Stimulated activated CD8-positive, alpha-beta memory T cell treated with anti-CD3 and anti-CD28 coated beads, Interleukin-15, amount 100 ng/mL, for 24 hours (primary cell): ENCODE results near the gene MED10.

ENCODE experiments used
- DNase-seq: peaks from one replicate; pipeline ENCODE4 v3.0.0-alpha.2; 2020; ENCODE audit warnings: low read depth

MED10 gene, protein sequence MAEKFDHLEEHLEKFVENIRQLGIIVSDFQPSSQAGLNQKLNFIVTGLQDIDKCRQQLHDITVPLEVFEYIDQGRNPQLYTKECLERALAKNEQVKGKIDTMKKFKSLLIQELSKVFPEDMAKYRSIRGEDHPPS

DNA sequence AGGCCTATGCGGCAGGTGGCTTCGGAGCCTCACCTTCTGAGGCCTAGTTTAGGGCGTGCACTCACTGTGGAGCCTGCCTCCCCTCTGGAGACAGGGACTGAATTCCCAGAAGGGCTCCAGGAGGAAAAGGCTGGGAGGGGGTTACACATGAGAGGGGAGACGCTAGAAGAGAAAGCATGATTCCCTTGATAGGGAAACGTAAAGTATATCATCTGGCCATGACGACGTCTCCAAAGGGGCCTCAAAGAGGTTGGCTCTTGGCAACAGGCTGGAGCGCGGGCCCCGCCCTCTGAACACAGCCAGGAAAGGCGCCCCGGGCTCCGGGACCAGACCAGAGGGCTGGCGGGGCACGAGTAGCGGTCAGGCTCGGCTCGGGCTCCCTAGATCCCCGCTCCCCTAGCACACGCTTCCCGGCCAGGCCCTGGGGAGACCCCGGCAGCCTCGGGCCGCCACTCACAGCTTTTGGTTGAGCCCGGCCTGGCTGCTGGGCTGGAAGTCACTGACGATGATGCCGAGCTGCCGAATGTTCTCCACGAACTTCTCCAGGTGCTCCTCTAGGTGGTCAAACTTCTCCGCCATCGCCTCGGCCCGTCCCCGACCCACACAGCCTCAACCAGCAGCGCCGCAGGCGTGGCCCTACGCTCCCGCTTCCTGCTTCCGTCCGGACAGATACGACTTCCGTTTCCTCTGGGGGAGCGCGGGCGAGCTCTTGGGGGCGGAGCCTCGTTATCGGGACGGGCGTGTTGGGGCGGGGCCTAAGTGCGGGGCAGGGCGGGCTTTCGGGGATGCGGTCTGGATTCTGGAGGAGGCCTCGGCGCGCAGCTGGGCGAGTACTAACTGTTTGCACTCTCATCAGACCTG is at the start of gene MED10:
TSS of gene MED10 (minus strand) at position 643 of the 861 bp plus-strand sequence. CDS start at position 579, 64 bp downstream.
- DNase-seq = peak; percentile 85

DNA sequence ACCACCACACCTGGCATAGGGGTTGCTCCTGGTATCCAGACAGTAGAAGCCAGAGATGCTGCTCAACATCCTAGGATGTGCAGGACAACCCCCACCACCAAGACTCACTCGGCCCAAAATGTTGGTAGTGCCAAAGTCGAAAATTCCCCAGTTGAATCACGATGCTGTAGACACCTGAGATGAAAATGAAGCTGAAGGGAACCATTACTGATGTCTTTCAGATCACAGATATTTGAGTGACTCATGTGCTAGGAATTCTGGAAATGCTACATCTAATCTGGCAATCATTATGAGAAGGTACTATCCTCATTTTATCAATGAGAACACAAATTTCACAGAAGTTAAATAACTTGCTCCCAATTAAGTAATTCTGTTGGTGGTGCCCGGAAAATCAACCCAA is 49.3 kb upstream of the MED10 start:
- DNase-seq = no peak

DNA sequence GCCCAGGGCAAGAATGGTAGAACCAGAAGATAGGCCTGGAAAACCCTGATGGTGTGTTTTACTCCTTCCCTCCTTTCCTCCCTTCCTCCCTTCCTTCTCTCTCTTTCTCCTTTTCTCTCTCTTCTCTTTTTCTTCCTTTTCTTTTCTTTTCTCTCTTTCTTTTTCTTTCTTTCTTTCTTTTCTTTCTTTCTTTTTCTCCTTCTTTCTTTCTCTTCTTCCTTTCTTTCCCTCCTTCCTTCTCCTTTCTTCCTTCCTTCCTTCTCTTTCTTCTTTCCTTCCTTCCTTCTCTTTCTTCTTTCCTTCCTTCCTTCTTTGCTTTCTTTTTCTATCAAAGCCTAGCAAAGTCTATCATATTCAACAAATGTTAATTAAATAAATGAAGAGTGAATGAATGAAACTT is 46.4 kb upstream of the MED10 start:
- no peak for DNase-seq

DNA sequence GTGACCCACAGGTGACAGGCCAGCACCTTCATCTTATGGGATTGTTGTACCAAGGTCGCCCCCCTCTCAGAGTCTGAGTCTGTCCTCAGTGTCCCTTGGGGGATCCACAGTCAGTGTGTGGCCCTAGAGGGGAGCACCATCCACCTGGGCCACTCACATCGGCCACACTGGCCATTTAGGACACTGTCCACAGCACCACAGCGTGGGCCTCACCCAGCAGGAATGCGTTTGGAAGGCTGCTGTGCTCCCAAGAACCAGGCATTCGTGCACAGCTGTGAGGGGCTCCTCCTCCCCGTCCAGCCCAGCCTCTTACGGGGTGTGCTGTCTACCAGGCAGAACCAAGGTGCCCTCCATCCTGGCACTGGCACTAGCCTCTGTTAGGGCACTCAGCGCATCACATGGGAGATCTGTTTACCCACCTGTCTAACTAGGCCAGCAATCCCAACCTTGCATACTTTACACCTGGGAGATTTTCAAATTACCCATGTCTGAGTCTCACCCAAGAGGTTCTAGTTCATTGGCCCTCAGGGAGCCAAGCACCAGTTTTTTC is 45.8 kb upstream of the MED10 start:
- DNase-seq = no peak

DNA sequence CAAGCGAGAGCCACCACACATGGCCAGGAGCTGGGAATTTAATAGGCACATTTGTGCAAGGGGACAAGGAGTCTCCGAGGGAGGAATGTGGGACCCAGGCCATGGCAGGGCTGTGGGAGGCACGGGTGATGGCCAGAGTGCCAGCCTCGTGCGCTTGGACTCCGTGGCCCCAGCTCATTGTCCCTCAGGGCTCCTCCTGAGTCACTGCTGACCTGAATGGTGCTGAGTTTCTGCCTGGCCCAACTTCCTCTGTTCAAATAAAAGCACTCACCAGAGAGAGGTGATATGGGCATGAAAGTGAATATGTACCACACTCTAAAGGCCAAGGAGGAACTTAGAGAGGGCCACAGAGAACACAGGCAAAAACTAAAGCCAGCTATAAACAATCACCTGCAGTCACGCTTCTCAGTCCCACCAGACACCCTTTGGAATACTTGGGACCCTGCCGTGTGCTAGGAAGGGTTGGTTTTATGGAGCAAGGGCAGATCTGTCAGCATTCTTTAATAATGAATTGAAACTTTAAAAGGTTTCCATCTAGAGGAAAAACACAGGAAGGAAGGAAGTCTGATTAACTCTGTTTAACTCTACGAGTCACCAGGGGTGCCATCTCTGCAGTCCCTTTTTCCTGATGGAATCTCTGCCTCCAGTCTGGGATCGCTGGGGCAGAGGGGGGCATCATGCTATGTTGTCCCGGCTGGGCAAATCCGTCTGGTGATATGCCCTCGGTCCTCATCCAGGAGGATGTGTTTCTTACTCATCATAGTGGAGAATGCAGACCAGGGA is 45.2 kb upstream of the MED10 start:
- no peak for DNase-seq

DNA sequence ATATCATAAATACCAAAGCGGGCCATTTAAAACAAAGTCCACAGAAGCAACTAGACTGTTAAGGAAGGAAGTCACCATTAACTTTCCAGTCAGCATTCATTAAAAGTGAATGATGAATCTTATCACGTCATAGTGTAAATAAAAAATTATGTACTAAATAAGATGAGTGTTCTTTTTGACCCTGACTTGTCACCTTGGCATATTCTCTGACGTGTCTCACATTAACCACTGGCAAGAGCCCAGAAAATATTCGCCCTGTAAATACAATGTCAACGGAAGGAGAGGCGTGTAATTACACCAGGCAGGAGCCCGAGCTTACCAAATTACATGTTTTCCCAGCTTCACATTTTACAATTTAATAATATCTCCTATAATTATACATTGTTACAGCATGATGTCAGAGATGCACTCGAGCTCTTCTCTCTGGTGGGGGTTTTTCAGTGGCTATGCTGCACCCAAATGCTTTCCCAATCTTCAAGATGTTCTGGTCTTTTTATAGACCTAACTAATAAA is 41.0 kb upstream of the MED10 start:
- DNase-seq = no peak

DNA sequence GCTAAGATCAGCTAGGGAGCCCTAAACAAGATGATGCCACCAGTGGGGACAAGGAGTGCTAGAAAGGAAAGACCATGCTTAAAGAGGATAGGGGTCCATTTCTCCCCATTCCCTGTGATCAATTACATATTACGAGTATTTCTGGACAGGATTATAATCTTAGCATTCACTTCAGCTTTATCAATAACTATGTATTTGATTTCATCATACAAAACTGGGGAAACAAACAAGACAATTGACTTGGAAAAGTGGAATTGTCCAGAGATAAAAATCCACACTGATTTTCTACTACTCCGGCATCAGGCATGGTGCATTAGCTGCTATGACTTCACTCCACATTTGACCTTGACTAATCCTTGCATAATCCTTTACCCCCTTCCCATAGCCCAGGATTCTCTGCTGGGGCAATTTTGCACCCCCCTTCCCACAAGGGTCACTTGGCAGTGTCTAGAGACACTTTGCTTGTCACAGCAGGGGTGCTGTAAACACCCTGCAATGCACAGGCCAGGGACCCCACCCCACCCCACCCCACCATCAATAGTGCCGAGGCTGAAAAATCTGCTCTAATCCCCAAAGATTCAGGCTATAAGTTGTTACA is 40.4 kb upstream of the MED10 start:
- DNase-seq = no peak

DNA sequence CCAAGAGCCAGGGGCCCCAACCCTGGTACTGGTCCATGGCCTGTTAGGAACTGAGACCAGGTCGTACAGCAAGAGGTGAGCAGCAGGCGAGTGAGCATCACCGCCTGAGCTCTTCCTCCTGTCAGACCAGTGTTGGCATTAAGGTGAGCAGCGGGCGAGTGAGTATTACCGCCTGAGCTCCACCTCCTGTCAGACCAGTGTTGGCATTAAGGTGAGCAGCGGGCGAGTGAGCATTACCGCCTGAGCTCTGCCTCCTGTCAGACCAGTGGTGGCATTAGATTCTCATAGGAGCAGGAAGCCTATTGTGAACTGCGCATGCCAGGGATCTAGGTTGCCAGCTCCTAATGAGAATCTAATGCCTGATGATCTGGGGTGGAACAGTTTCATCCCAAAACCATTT is 39.3 kb upstream of the MED10 start:
- DNase-seq = no peak

DNA sequence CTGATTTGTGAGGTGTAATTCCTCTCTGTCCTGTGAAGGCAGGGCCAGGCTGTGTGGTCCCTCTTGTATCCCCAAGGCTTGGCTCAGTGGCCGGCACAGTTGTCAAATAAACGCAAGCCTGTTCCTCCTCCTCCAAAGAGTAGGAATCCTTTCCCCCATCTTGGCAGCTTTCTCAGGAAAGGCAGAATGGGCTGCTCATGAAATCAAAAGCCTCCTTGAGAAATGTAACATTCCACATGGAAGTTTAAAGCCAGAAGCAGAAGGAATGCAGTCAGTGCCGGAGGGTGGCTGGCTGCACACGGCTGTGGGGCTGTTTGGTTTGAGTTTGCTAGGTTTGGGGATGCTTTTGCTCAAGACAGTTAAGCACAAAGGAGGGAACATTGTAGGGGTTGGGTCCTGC is 34.5 kb upstream of the MED10 start:
- no peak for DNase-seq

DNA sequence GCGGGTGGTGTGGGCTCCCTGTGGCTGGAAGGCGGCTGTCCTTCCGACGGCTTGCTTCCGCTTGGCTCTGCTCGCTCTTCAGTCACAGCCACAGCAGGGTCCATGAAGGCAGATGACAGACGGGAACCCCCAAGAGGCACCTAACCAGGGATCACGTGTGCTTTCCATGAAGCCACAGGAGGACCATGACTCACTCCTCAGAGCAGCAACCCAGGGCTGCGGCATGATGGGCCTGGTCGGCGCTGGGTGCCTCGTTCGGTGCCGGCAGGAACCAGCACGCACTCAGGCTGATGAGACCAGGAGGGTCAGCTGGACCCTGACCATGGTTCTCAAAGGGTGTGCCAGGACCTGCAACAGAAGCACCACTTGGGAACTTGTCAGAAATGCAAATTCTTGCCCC is 32.8 kb upstream of the MED10 start:
- DNase-seq = no peak

DNA sequence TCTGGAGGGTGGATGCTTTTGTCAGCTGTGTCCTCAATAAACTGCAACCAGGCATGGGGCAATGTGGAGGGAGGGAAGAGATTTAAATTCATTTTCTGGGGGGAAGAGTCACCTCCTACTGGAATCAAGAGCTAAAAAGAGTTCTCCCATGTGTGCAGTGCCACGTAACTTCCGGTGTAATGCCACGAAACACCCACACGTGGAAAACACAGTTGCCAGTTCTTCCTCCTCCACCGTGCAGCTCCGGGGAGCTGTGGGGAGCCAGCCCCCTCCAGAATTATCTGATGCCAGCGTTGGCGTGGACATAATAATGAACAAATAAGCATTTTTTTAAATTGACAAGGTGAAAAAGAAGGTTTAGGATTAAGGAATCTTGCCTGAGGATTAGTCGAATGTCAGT is 32.1 kb upstream of the MED10 start:
- no peak for DNase-seq

DNA sequence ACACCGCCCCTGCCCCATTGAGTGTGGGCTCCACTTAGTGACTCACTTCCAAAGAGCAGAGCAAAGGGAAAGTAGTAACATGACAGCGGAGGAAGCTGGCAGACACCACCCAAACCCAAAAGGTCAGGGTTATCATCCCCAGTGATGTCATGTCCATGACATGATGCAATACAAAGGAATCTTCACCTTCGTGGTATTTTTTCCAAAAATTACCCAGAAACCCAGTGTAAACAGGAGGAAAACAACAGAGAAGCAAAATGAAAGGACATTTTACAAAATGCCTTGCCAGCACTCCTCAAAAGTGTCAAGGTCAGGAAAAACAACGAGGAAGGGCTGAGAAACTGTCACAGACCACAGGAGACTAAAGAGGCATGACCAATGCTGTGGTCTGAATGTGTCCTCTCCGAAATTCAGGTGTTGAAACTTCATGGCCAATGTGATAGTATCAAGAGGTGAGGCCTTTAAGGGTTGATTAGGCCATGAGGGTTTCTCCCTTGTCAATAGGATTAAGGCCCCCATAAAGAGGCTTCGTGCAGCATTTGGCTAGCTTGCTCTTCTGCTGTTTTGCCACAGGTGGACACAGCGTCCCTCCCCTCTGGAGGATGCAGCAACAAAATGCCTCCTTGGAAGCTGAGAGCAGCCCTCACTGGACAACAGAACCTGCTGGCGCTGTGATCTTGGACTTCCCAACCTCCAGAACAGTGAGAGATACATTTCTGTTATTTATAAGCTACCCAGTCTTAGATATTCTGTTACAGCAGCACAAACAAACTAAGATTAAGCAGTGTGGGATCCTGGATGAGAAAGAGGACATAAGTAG is 30.5 kb upstream of the MED10 start:
- DNase-seq = no peak

DNA sequence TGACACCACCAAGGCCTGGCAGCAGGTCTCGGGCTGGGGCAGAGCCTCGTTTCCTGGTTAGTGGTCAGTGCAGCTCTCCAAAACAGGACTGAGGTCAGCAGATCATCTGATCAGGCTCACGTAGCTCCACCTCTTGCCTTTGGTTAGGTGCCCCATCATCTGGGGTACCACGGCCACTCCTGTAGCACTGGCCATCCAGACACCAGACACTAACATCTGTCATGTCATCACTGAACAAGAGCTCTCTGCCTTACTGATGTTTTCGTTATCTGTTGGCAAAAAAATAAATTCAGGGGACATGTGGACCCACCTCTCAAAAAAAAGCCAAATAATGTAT is 29.9 kb upstream of the MED10 start:
- DNase-seq = no peak

DNA sequence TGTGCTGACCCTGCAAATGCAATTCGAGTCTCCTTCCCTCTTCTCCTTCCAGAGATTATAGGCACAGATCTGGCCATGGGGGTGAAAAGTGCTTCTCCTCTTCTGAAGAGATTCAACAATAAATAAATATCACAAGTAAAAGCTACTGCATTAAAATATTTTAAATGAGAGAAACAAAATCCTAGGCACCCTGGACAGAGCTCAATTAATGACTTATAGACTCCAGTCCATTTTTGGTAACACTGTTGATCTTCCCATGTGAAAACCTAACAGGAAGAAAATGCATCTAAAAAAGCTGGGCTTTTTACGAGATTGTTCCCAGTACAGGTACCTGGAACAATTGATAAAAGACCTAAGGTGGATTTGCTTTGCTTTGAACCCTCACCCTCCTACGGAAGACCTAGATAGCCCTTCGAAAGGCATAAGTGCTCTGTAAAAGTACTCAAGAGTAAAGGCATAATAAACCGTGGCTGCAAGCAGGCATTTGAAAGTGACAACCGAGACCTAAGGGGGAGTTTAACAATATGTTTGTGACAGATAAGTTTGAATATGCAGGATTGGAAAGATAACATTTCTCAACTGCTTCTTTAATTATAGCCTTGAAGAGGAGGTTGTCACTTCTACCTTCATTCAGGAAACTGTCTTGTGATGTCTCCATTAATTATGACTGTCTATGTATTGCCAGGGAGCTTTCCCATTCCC is 29.4 kb upstream of the MED10 start:
- DNase-seq = no peak

DNA sequence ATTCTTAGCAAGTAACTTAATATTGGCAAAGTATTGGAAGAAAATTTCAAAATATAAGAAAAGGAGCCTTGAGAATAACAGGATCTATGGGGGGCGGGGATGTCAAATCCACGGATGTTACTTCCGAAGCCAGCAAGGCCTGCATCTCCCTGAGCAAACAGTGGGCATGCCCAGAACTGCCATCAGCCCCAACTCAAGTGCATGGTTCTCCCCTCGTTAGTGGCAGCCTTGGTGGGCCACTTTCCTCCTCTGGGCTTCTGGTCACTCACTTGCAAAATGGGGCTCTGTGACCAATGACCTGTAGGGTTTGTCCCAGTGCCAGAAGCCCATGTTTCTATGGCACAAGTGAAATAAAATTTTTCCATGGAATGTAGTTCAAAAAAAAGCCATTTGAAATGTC is 27.2 kb upstream of the MED10 start:
- no peak for DNase-seq

DNA sequence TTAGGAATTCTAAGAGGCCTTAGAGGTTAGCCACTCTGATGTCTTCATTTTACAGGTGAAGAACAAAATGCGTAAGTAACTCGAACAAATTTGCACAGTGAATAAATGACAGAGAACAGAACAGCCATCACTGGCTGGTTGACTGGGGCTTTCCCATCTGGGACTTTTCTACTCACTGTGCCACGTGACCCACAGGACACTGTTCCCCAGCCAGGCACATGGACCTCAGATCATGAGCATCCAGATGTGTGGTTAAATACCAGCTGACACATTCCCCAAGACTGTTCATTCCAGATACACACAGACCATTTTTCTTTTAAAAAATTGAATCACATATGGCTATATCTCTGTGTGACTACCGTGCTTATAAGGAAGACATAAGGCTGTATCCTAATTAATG is 25.8 kb upstream of the MED10 start:
- DNase-seq = no peak

DNA sequence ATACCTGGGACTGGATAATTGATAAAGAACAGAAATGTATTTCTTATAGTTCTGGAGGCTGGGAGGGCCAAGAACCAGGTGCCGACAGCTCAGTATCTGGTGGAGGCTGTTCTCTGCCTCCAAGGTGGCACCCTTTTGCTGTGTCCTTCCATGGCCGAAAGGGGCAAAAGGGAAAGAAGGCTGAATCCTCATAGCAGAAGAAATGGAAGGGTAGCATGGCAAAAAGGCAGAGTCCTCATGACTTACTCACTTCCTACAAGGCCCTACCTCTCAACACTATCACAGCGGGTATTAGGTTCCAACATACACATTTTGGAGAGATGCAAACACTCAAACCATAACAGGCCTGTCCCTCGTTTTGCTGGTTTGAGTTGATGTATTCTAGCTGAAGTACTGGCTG is 25.1 kb upstream of the MED10 start:
- DNase-seq = no peak

DNA sequence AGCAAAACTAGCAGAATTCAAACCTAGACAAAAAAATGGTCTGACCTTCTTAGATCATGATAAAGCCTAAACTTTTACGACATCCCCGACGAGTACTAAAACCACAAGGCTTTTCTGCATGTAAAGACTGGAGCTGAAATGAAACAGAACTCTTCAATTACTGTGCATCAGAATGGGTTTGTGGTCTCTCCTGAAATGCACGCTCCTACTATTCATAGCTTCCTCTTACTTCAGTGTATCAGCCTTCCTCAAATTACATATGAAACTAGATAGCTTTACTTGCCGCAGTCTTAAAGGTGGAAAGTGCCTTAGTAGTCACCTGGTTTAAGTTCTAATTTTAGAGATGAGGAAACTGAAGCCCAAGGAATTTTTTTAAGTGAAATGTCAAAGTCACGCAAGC is 24.6 kb upstream of the MED10 start:
- DNase-seq = no peak

DNA sequence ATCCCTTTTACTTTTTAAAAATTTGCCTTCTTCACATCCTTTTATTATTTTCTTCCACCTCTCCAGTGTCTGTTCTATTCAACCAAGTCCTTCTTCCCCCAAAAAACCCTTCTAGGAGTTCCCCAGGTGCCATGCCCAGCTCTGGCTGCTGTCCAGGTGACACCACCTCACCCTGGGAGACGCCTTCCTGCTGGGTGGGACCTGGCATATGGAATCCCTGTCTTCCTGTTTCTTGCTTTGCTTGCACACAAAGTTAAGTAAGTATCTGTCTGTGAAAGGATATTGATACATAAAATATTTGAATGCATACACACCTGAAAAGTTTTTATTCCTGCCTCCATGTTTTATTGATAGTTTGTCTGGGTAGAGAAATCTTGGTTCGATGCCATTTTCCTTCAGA is 23.1 kb upstream of the MED10 start:
- DNase-seq = no peak

DNA sequence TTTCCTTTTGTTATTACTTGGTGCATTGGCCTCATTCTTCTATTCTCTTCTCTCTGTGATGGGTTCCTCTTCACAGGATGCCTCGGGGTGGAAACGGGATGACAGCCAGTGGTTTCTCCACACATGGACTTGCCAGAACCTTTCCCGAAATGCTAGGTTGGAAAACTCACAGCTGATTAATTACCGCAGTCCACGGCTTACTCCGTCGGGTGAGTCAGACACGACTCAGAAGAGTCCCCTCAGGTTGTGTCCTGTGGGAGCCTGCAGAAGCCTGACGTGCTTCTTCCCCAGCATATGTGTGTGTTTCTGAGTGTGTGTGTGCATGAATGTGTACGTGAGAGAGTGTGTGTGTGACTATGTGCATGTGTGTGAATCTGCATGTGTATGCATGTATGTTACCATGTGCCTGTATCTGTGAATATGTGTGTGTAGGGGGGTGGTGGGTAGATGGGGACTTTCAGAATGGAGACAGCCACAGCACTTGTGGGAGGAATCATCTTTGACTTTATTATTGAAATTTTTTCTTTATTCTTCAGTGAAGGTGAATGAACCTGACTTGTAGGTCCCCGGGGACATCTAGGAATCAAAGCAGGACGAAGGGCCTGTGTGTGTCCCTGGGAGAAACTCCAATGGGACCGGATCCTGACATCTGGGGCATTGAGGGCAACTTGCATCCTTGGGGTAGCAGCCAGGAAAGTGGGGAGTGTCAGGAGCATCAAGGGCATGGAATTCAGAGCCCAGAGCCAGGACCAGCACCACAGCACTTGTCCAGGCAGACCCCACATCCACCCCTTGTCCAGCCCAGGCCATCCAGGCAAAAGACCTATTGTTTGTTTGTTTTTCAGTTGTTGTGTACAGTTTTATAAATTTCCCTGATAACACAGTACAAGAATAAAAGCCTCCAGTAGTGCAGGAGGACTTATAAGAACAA is 21.9 kb upstream of the MED10 start:
- no peak for DNase-seq
